Lung (tissue), 12 donors: ENCODE results near the gene DNAJC8. TPM values are rescaled to one million over a fixed set of nuclear protein-coding genes. Genes with fewer than 3 reads are reported as not detected.
A peak's percentile ranks its signal among the peaks of the same experiment; 100 is the strongest.

Experiments
- ATAC-seq: fragments of 200-7000 bp; cut with Tn5 transposase; one replicate; pipeline ENCODE4 v1.9.1; 2020; ENCODE audit warnings: moderate number of reproducible peaks; ENCODE audit not compliant: insufficient read depth, low FRiP score
- DNase-seq, 3 donors: peaks; one replicate each; pipeline ENCODE4 v3.0.0-alpha.2; 2013 to 2017
- H3K27ac ChIP-seq, 2 donors: one replicate each; pipeline ENCODE4 v1.5.1; 2013; ENCODE audit warnings: mild to moderate bottlenecking in 2 of 2, moderate library complexity in 2 of 2, control low read depth in 1 of 2, inconsistent platforms in 1 of 2, low read depth in 1 of 2, low read length in 1 of 2
- H3K27me3 ChIP-seq, 3 donors: one replicate each; pipeline ENCODE4 v1.5.1; 2013; ENCODE audit warnings: low read length in 2 of 3; ENCODE audit not compliant: control insufficient read depth in 3 of 3, insufficient read depth in 3 of 3
- H3K36me3 ChIP-seq, 4 donors: one replicate each; pipeline ENCODE4 v1.5.1; 2013; ENCODE audit warnings: low read length in 4 of 4, mild to moderate bottlenecking in 1 of 4, moderate library complexity in 1 of 4; ENCODE audit not compliant: control insufficient read depth in 4 of 4, insufficient read depth in 4 of 4
- H3K4me1 ChIP-seq, 5 donors: one replicate each; pipeline ENCODE4 v1.5.1; 2013; ENCODE audit warnings: low read length in 5 of 5, mild to moderate bottlenecking in 2 of 5, moderate library complexity in 1 of 5; ENCODE audit not compliant: control insufficient read depth in 5 of 5, insufficient read depth in 5 of 5
- H3K4me3 ChIP-seq: one replicate; pipeline ENCODE4 v1.5.1; 2013; ENCODE audit warnings: mild to moderate bottlenecking, control low read depth, moderate library complexity
- H3K9ac ChIP-seq, 2 donors: one replicate each; pipeline ENCODE4 v1.5.1; 2013; ENCODE audit warnings: low read length in 2 of 2, control low read depth in 1 of 2; ENCODE audit not compliant: insufficient read depth in 1 of 2
- H3K9me3 ChIP-seq, 4 donors: one replicate each; pipeline ENCODE4 v1.5.1; 2013; ENCODE audit warnings: low read length in 3 of 4, mild to moderate bottlenecking in 1 of 4, moderate library complexity in 1 of 4; ENCODE audit not compliant: control insufficient read depth in 4 of 4, insufficient read depth in 3 of 4
- WGBS, 2 donors: extraction: QIAGEN DNeasy Blood & Tissue Kit; methylation state at CpG; one replicate each; pipeline ENCODE4 v1.1.7; 2013; 5-methylcytosine and 5-hydroxymethylcytosine counted together
- polyA plus RNA-seq, 2 donors: library from polyadenylated mRNA; stranded (reverse); fragments of 200-250 nt; gene quantifications; one replicate each; pipeline ENCODE4 v1.2.1, GENCODE V29; 2013
- total RNA-seq, 2 donors: library from RNA; depleted of rRNA in 1 of 2; stranded (reverse); fragments of >200 nt in 1 of 2; gene quantifications; one replicate each; pipeline ENCODE4 v1.2.1, GENCODE V29; 2014 to 2021
- TF ChIP-seq, protein P1 (sequence below): IDR thresholded peaks from 2 replicates; pipeline ENCODE4 v1.5.1; 2012; ENCODE audit warnings: mild to moderate bottlenecking; ENCODE audit errors: control extremely low read depth, extremely low read depth
- donor health status: control.
- donor health status: control.
- donor health status: Bipolar disorder and iron deficiency.
- donor health status: healthy.
- donor health status: DM: yes; HTN: yes; CAD: no.

Gene DNAJC8
- total and polyA plus RNA-seq, 4 donors = 38.9 to 84.0 (median 65.8) TPM

DNA sequence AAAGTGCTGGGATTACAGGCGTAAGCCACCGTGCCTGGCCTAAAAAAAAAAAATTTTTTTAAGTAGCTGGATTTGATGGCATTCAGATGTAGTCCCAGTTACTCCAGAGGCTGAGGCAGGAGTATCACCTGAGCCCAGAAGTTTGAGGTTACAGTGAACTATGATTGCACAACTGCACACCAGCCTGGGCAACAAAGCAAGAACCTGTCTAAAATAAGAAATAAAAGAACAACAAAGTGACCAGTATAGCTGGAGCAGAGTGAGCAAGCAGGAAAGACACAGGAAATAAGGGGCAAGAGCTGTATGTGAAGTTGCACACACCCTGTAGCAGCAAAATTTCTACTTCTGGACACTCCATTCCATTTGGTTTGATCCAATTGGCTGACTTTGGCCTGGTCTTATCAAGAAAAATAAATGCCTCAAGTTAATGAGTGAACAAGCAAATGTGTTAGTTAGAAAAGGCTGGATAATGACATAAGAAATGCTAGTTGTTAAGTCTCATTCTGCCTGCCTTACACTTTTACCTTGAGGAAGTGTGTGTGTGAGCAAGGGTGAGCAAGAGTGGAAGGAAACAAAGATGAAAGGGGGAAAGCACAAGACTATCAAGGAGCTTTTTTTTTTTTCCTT is 11.0 kb upstream of the DNAJC8 start:
- no peak for ATAC-seq
- Histone ChIP-seq H3K4me1 (peaks cover 2 to 19% (median 8%) of the 10 kb centered on the region in 5 donors), H3K27ac (peak overlapping the region in 1 of 2 donors; percentile 86), H3K27me3 (no peaks in the 10 kb centered on the region), H3K4me3 (no peak overlapping the region), H3K9ac (no peak overlapping the region), H3K36me3 (peaks cover 0 to 2% (median 0%) of the 10 kb centered on the region in 4 donors), H3K9me3 (no peaks in the 10 kb centered on the region)
- TF ChIP-seq, protein P1, sequence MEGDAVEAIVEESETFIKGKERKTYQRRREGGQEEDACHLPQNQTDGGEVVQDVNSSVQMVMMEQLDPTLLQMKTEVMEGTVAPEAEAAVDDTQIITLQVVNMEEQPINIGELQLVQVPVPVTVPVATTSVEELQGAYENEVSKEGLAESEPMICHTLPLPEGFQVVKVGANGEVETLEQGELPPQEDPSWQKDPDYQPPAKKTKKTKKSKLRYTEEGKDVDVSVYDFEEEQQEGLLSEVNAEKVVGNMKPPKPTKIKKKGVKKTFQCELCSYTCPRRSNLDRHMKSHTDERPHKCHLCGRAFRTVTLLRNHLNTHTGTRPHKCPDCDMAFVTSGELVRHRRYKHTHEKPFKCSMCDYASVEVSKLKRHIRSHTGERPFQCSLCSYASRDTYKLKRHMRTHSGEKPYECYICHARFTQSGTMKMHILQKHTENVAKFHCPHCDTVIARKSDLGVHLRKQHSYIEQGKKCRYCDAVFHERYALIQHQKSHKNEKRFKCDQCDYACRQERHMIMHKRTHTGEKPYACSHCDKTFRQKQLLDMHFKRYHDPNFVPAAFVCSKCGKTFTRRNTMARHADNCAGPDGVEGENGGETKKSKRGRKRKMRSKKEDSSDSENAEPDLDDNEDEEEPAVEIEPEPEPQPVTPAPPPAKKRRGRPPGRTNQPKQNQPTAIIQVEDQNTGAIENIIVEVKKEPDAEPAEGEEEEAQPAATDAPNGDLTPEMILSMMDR = no peak
- DNase-seq = peak in 1 of 3 donors; percentile 58
- 43 to 73% methylated on average over 2 of the region's 2 CpGs for WGBS, 2 donors

DNA sequence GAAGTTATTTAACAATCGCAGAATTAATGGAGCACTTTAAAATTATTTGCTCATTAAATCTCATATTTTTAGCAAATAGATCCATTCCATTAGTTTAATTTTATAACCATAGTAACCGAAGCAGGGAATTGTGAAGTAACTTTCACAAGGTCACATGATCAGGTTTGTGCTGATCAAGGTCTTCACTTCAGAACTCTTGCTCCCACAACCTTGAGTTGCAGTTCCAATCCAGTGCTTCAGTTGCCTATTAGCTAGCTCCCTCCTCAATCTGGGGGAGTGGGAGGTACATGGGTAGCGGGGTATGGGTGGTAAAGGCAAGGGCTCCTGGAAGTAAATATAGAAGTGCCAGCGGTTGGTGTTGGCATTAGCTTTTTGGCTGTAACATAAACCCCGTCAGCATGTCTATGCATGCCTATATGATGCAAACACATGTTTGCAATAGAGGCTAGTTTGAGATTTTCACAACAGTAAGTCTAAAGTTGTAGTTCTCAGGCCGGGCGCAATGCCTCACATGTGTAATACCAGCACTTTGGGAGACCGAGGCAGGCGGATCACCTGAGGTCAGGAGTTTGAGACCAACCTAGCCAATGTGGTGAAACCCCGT is 8.9 kb upstream of the DNAJC8 start:
- Histone ChIP-seq H3K4me3 (no peak overlapping the region), H3K4me1 (peaks cover 3 to 17% (median 10%) of the 10 kb centered on the region in 5 donors), H3K27me3 (no peaks in the 10 kb centered on the region), H3K9ac (no peak overlapping the region), H3K27ac (no peak overlapping the region), H3K36me3 (peaks cover 0 to 2% (median 0%) of the 10 kb centered on the region in 4 donors), H3K9me3 (no peaks in the 10 kb centered on the region)
- DNase-seq (no peak), ATAC-seq (no peak)
- TF ChIP-seq, protein P1 = no peak
- WGBS, 2 donors = 91 to 93% methylated on average over 10 of the region's 10 CpGs

DNA sequence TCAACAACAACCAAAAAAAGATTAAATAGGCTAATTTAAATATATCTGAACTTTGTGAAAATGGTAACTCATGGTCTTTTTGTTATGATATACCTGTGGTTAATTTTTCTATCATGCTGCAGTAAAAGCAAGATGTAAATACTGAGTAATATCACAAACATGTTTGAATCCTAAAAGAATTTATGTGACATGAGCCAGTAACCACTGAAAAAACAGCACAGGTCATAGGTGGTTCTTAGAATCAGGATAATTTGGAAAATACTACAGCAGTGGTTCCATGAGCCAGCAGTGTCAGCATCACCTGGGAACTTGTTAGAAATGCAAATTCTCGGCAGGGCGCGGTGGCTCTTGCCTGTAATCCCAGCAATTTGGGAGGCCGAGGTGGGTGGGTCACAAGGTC is 7.2 kb upstream of the DNAJC8 start:
- H3K4me1 ChIP-seq = peaks cover 4 to 17% (median 8%) of the 10 kb centered on the region in 5 donors
- no peak overlapping the region for H3K27ac ChIP-seq
- H3K4me3 ChIP-seq = no peak overlapping the region
- H3K9me3 ChIP-seq = no peaks in the 10 kb centered on the region
- H3K27me3 ChIP-seq = no peaks in the 10 kb centered on the region
- no peak overlapping the region for H3K9ac ChIP-seq
- WGBS, 2 donors = 93 to 96% methylated on average over 4 of the region's 4 CpGs
- H3K36me3 ChIP-seq = peaks cover 0 to 2% (median 0%) of the 10 kb centered on the region in 4 donors
- TF ChIP-seq, protein P1 = no peak
- DNase-seq (no peak), ATAC-seq (no peak)
